OCI-LY3 (cell line): Measurements from ENCODE around the gene NPLOC4.

Experiments
- H2AFZ ChIP-seq: fragments of 200-600, 300-600 bp; shearing (Covaris generic); 2 replicates; pipeline ENCODE4 v1.6.0; 2014; ENCODE audit warnings: antibody characterized with exemption, low read depth, low read length
- H3K27ac ChIP-seq: fragments of 200-600, 300-600 bp; sonication (generic); 2 replicates; pipeline ENCODE4 v1.5.1; 2014; ENCODE audit warnings: mild to moderate bottlenecking, low read length, moderate library complexity, mixed read lengths
- H3K27me3 ChIP-seq: fragments of 200-600, 300-600 bp; sonication (generic); 2 replicates; pipeline ENCODE4 v1.6.1; 2014; ENCODE audit warnings: low read depth, low read length, mixed read lengths
- H3K36me3 ChIP-seq: fragments of 200-600, 300-600 bp; sonication (generic); replicated peaks from 2 replicates; pipeline ENCODE3; 2014; ENCODE audit warnings: low read depth, low read length, mixed read lengths
- H3K4me1 ChIP-seq: fragments of 300-600, 200-600 bp; sonication (generic); 2 replicates; pipeline ENCODE4 v1.6.1; 2014; ENCODE audit warnings: low read length, mixed read lengths
- H3K4me2 ChIP-seq: fragments of 200-600, 300-600 bp; sonication (generic); 2 replicates; pipeline ENCODE4 v1.6.1; 2014; ENCODE audit warnings: low read length, mixed read lengths
- H3K4me3 ChIP-seq: fragments of 300-600, 200-600 bp; sonication (generic); 2 replicates; pipeline ENCODE4 v1.5.1; 2014; ENCODE audit warnings: antibody characterized with exemption, mild to moderate bottlenecking, low read length, moderate library complexity
- H3K79me2 ChIP-seq: fragments of 300-600, 200-600 bp; shearing (Covaris generic); 2 replicates; pipeline ENCODE4 v1.6.1; 2014; ENCODE audit warnings: mild to moderate bottlenecking, low read length, mixed read lengths
- H3K9ac ChIP-seq: fragments of 300-600, 200-600 bp; shearing (Covaris generic); 2 replicates; pipeline ENCODE4 v1.6.0; 2014; ENCODE audit warnings: mild to moderate bottlenecking, low read length, moderate library complexity
- H3K9me3 ChIP-seq: fragments of 200-600, 300-600 bp; shearing (Covaris generic); 2 replicates; pipeline ENCODE4 v1.6.1; 2014; ENCODE audit warnings: low read length, mixed read lengths; ENCODE audit not compliant: insufficient read depth
- H4K20me1 ChIP-seq: fragments of 200-600, 300-600 bp; sonication (generic); 2 replicates; pipeline ENCODE4 v1.6.1; 2016; ENCODE audit warnings: low read length, mixed read lengths; ENCODE audit not compliant: insufficient read depth
- EZH2phosphoT487 ChIP-seq: fragments of 200-600 bp; shearing (Covaris generic); IDR thresholded peaks from 2 replicates; pipeline ENCODE4 v1.6.1; 2018; ENCODE audit warnings: antibody characterized with exemption, mixed run types, low read depth
- TF ChIP-seq, protein P1 (sequence below): fragments of 200-600, 300-600 bp; sonication (generic); IDR thresholded peaks from 2 replicates; pipeline ENCODE4 v1.5.1; 2014; ENCODE audit warnings: antibody characterized with exemption, low read length, low read depth

Gene NPLOC4

DNA sequence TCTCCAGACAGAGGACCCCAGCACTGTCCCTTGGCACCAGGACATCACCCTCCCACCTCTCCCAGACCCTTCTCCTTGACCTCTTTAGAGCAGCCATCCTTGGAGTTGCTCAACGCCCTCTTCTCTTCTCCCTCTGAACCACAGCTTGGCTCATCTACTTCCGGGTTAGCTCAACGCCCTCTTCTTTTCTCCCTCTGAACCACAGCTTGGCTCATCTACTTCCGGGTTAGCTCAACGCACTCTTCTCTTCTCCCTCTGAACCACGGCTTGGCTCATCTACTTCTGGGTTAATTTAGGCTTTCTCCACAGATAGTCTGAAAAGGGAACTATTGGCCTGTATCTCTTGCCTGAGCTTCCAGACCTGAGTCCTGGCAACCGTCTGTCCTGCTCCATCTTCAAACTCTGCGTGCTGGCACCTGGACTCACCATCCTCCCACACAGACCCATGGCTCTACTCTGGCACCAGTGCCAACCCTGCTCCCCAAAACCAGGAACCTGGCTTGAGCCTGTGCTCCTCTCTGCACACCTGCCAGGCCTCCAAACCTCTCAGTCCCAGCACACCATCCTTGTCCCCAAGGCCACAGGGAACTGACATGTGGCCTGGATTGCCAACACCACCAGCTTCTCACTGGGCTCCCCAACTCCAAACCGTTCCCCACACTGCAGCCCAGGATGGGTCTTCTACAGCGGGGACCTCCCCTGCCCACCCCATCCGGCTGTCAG is 59.5 kb downstream of the NPLOC4 start:
- Histone ChIP-seq H3K27me3 (no peaks in the 10 kb centered on the region), H3K4me3 (no peak overlapping the region), H4K20me1 (no peaks in the 10 kb centered on the region; the same call in 1 of the 2 replicates), H3K9me3 (no peaks in the 10 kb centered on the region), H3K9ac (no peak overlapping the region), H3K4me2 (no peak overlapping the region), H2AFZ (no peak overlapping the region), H3K27ac (no peak overlapping the region), H3K79me2 (peaks cover 3% of the 10 kb centered on the region; the same call in 1 of the 2 replicates), H3K4me1 (no peaks in the 10 kb centered on the region), H3K36me3 (peaks cover 30% of the 10 kb centered on the region)
- TF ChIP-seq, protein P1, sequence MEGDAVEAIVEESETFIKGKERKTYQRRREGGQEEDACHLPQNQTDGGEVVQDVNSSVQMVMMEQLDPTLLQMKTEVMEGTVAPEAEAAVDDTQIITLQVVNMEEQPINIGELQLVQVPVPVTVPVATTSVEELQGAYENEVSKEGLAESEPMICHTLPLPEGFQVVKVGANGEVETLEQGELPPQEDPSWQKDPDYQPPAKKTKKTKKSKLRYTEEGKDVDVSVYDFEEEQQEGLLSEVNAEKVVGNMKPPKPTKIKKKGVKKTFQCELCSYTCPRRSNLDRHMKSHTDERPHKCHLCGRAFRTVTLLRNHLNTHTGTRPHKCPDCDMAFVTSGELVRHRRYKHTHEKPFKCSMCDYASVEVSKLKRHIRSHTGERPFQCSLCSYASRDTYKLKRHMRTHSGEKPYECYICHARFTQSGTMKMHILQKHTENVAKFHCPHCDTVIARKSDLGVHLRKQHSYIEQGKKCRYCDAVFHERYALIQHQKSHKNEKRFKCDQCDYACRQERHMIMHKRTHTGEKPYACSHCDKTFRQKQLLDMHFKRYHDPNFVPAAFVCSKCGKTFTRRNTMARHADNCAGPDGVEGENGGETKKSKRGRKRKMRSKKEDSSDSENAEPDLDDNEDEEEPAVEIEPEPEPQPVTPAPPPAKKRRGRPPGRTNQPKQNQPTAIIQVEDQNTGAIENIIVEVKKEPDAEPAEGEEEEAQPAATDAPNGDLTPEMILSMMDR = no peak
- no peak for TF ChIP-seq EZH2phosphoT487

DNA sequence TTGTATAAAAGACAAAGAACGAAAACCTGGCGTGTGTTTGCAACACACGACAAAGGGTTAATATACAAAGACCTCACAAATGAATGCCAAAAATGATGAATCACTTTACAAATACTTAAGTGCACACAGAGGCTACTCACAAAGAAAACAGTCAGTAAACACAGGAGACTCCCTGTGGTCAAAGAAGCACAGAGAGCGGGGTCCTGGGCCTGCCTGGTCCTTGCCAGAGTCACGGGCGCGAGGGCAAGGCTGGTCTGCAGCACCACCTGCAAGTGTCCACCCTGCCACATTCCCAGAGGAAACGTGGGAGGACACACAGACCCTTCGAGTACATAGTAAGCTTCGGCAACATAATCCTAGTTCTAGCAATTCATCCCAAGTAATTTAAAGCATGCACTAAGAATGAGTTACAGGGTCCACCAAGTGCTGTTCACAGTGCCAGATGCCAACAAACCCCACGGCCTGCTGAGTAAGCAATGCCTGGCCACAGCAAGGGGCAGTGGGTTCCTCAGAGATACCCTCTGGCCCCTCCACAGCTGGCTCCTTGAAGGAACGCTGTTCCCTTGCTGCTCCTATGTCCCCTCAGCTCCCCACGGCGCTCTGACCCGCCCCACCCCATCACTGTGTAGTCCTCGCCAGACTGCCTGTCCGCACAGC is 60.2 kb downstream of the NPLOC4 start:
- Histone ChIP-seq H3K4me1 (no peaks in the 10 kb centered on the region), H2AFZ (no peak overlapping the region), H3K79me2 (peaks cover 3% of the 10 kb centered on the region; the same call in 1 of the 2 replicates), H3K27me3 (no peaks in the 10 kb centered on the region), H3K4me3 (no peak overlapping the region), H4K20me1 (no peaks in the 10 kb centered on the region; the same call in 1 of the 2 replicates), H3K27ac (no peak overlapping the region), H3K9me3 (no peaks in the 10 kb centered on the region), H3K36me3 (peaks cover 27% of the 10 kb centered on the region), H3K9ac (no peak overlapping the region), H3K4me2 (no peak overlapping the region)
- TF ChIP-seq, protein P1 = no peak

DNA sequence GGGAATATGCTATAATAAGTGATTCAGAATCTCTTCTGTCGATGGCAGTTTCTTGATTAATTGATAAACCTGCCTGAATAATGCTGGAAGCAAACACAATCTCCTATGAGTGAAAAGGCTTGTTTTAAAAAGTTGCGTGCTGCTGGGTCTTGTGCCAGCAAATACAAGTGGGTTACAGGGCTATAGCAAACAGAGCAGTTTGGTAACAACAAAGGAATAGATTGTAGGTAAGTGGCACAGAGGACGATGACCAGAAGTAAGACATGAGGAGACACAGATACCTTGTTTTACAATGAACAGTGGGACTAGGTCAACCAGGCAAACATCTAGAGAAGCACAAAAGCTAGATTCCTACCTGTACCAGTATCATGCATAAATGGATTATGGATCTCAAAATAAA is 61.1 kb downstream of the NPLOC4 start:
- no peak for TF ChIP-seq EZH2phosphoT487
- TF ChIP-seq, protein P1 = no peak
- H3K4me2 ChIP-seq = no peak overlapping the region
- no peak overlapping the region for H3K27ac ChIP-seq
- H3K36me3 ChIP-seq = peaks cover 31% of the 10 kb centered on the region
- H3K9ac ChIP-seq = no peak overlapping the region
- no peaks in the 10 kb centered on the region; the same call in 1 of the 2 replicates for H4K20me1 ChIP-seq
- no peaks in the 10 kb centered on the region for H3K9me3 ChIP-seq
- no peaks in the 10 kb centered on the region for H3K27me3 ChIP-seq
- no peak overlapping the region for H3K4me3 ChIP-seq
- H3K4me1 ChIP-seq = no peaks in the 10 kb centered on the region
- peaks cover 3% of the 10 kb centered on the region; the same call in 1 of the 2 replicates for H3K79me2 ChIP-seq
- no peak overlapping the region for H2AFZ ChIP-seq

DNA sequence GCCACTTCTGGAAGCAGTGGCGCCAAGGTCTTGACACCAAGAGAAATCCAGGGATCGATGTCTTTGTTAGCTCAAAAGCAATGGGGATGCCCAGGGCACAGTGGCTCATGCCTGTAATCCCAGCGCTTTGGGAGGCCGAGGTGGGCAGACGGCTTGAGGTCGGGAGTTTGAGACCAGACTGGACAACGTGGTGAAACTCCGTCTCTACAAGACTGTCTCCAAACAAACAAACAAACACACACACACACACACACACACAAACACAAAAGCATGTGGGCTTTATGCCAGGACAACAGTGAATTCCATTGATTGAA is 62.3 kb downstream of the NPLOC4 start:
- H3K27ac ChIP-seq = no peak overlapping the region
- no peaks in the 10 kb centered on the region for H3K27me3 ChIP-seq
- no peak overlapping the region for H2AFZ ChIP-seq
- no peak overlapping the region for H3K4me3 ChIP-seq
- no peaks in the 10 kb centered on the region for H3K9me3 ChIP-seq
- no peaks in the 10 kb centered on the region for H3K4me1 ChIP-seq
- H3K79me2 ChIP-seq = no peaks in the 10 kb centered on the region; the same call in 1 of the 2 replicates
- TF ChIP-seq, protein P1 = no peak
- no peak for TF ChIP-seq EZH2phosphoT487
- no peaks in the 10 kb centered on the region; the same call in 1 of the 2 replicates for H4K20me1 ChIP-seq
- no peak overlapping the region for H3K4me2 ChIP-seq
- H3K36me3 ChIP-seq = peaks cover 27% of the 10 kb centered on the region
- H3K9ac ChIP-seq = no peak overlapping the region
